Omental fat pad (tissue), 4 donors: ENCODE results near the gene LRPPRC. TPM values are rescaled to one million over a fixed set of nuclear protein-coding genes. Genes with fewer than 3 reads are reported as not detected.

ENCODE experiments used
- ATAC-seq: fragments of 150-250 bp; one replicate; pipeline ENCODE4 v1.9.1; 2016; ENCODE audit warnings: mild to moderate bottlenecking, moderate library complexity; ENCODE audit not compliant: low FRiP score
- DNase-seq: peaks from one replicate; pipeline ENCODE4 v3.0.0-alpha.2; 2019; ENCODE audit warnings: low spot score
- total RNA-seq, 4 donors: library from RNA; depleted of rRNA; stranded (reverse); fragments of >200 nt; gene quantifications; one replicate each; pipeline ENCODE4 v1.1.0, GENCODE V29; 2016
- TF ChIP-seq, protein P1 (sequence below), 3 donors: fragments of 450-650 bp; IDR thresholded peaks; one replicate each; pipeline ENCODE4 v1.5.1; 2016 to 2017; ENCODE audit warnings: antibody characterized with exemption in 3 of 3, mild to moderate bottlenecking in 3 of 3, moderate library complexity in 2 of 3

LRPPRC gene
- total RNA-seq, 4 donors from 2014 or later = 47.5 to 87.4 (median 56.3) TPM

DNA sequence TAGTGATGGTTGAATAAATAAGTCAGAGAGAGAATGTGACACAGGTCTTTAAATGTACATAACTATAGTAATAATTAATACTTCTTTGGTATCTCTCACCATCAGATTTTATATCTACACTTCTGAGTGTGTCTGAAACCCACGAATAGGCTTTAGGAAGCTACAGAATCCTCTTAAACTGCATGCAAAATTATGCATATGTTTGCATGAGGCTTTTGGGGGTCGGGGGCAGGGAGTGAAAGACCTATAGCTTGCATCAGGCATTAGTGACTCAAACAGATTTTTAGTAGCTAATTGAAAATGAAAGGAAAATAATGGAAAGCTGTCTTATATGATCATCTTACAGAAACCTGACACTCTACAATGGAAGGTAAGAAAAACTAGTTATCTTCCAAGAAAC, 14.9 kb downstream of the LRPPRC start:
- DNase-seq (no peak), ATAC-seq (no peak)
- TF ChIP-seq, protein P1, sequence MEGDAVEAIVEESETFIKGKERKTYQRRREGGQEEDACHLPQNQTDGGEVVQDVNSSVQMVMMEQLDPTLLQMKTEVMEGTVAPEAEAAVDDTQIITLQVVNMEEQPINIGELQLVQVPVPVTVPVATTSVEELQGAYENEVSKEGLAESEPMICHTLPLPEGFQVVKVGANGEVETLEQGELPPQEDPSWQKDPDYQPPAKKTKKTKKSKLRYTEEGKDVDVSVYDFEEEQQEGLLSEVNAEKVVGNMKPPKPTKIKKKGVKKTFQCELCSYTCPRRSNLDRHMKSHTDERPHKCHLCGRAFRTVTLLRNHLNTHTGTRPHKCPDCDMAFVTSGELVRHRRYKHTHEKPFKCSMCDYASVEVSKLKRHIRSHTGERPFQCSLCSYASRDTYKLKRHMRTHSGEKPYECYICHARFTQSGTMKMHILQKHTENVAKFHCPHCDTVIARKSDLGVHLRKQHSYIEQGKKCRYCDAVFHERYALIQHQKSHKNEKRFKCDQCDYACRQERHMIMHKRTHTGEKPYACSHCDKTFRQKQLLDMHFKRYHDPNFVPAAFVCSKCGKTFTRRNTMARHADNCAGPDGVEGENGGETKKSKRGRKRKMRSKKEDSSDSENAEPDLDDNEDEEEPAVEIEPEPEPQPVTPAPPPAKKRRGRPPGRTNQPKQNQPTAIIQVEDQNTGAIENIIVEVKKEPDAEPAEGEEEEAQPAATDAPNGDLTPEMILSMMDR (IDR thresholded peaks at IDR 0.05) = no peak

DNA sequence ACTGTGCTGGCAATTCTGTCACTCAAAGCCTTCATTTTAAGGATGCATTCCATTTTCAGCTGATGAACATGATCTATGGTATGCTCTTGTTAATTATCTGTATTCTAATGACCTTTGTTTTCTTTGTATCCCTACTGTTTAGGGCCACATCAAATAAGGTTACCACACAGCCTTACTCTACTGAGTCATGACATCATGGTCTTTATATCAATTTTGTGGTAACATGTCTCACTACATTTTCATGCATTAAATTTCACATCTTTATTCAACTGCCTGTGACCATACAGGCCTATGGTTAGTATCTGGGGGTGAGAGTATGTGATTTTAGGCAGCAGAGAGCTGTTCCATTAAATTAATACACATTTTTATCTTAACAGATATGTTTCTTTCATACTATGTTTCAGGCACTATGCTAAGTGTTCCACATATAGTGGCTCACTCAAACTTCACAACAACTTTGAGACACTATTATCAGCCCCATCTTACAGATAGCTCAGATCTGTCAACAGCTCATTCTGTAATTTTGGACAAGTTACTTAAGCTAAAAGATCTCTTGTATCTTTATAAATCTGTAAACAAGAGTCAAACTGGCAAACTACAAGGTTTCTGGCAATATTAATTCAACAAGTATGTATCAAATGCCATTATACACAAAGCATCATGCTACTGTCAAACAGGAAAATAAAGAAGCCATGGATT, 18.0 kb downstream of the LRPPRC start:
- TF ChIP-seq, protein P1 (IDR thresholded peaks at IDR 0.05) = no peak
- ATAC-seq = no peak
- DNase-seq = no peak

DNA sequence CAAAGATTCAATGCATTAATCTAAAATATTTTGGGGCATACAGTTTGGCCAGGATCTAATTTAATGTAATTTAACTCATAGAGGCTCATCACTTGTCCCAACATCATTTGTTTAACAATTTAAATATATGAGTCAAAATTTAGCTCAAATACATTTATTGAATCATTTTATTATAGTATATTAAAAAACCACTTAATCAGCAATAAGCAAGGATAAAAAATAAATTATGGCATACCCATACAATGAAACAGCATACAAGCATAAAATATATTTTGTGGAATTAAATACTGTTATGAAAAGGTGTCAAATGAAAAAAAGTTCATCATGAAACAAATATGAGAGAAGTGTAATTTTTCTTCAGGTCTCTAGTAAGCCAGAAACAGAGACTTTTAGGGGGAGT, 34.9 kb downstream of the LRPPRC start:
- ATAC-seq = no peak
- TF ChIP-seq, protein P1 (IDR thresholded peaks at IDR 0.05) = no peak
- DNase-seq = no peak

DNA sequence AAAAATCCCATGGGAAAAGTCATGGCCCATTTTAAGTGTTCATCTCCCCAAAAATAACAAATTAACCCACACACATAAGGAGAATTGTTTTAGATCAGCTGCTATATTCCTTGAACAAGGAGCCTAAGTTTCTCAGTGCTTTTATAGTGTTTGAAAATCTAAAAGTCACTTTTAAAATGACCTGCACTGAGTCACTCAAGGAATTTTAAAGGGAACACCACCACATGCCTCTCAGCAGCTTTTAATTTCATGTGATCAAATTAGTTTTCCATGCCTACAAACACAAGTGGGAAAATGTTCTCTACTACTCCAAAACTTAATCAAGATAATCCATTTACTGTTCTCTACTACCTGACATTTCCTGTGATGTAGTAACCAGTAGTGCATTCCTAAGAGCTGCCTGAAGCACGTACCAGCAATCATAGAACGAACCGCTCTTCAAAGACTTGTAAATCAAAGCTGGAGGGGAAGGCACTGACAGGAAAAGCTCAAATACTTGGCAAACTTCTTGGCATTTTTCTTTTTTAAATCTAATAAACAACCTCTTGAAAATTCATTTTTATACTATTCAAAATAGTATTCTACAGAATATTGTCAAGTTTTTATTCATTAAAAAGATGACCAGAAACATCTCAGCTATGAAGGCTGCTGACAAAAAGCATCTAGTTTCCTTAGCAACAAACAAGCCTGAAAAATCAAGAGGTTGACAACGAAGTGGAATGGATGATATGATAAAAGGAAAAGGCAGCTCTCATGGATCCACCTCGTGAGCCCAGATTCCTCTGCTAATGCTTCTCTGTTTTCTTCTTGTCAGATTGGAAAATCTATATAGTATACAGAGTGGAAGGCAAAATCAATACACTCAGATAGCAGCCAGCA, 37.2 kb downstream of the LRPPRC start:
- ATAC-seq (no peak), DNase-seq (no peak)
- TF ChIP-seq, protein P1 (IDR thresholded peaks at IDR 0.05) = no peak

DNA sequence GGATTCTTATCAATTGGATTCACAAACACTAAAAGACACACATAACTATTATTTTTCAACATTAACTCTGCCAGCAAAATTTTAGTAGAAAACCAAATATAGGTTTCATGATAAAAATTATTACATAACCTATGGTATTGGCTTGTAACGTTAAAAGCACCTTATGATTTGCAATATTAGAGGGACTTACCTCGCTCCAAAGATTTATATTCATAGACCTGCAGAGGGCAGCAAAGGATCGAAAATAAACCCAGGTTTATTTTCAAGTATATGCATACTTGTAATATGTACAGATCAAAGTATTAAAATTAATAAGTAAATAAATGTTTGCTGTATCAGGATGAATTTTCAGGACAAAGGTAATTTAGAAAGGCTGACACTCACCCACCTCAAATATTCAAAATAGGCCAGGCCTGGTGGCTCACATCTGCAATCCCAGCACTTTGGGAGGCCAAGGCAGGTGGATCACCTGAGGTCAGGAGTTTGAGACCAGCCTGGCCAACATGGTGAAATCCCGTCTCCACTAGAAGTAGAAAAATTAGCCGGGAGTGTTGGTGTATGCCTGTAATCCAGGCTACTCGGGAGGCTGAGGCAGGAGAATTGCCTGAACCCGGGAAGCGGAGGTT, 45.3 kb downstream of the LRPPRC start:
- TF ChIP-seq, protein P1 (IDR thresholded peaks at IDR 0.05) = no peak
- no peak for ATAC-seq
- DNase-seq = no peak

DNA sequence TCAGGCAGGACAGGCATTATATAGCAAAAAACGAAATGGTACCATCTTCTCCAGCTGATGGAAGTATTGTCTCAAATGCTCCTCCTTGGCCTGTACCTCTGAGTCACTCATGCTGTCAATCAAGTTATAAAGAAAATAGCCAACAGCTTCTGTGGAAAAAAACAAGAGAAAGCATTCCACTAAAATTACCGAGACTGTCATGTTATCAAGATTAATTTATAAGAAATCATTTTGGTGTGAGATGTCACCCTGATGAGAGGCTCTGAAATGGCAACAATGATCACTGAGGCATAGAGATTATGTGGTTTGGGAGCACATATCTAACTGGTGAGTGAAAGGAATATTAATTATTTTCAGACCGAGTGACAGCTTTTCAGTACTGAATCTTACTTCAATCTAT, 47.4 kb downstream of the LRPPRC start:
- DNase-seq (no peak), ATAC-seq (no peak)

More for the DNA sequence above, 47.4 kb downstream of the LRPPRC start:
- TF ChIP-seq, protein P1 (IDR thresholded peaks at IDR 0.05) = no peak
